CD4-positive, alpha-beta T cell (primary cell): ENCODE data around the gene BEGAIN. TPM values are rescaled to one million over a fixed set of nuclear protein-coding genes. Genes with fewer than 3 reads are reported as not detected.

Experiments used
- ATAC-seq: fragments of 200-7000 bp; cut with Tn5 transposase; one replicate; pipeline ENCODE4 v1.10.0; 2022; ENCODE audit warnings: mild to moderate bottlenecking; ENCODE audit not compliant: poor library complexity
- CTCF ChIA-PET: fragments of 350-600 bp; sonication (Branson Sonifier 250); formaldehyde crosslinking; loops from one replicate; lab custom pipeline; 2021; ENCODE audit warnings: antibody characterized with exemption, inconsistent platforms; lab: Charles Lee
- POLR2A ChIA-PET: fragments of 350-600 bp; sonication (Branson Sonifier 250); formaldehyde crosslinking; loops from one replicate; lab custom pipeline; 2021; ENCODE audit warnings: antibody characterized with exemption, inconsistent platforms; lab: Charles Lee
- DNase-seq, 14 experiments: peaks; one replicate each; pipeline ENCODE4 v3.0.0-alpha.2; 2013 to 2020; ENCODE audit warnings: mixed read lengths in 2 of 14
- H3K27ac ChIP-seq, 2 donors: one replicate each; pipeline versions ENCODE4 v1.5.1 to v1.7.0; 2013; ENCODE audit warnings: low read length in 2 of 2, low read depth in 1 of 2, mild to moderate bottlenecking in 1 of 2
- H3K27me3 ChIP-seq, 2 experiments: 1 replicate in 1 of 2; 2 replicates in 1 of 2; pipeline versions ENCODE4 v1.6.1 to v1.7.0; 2013; ENCODE audit warnings: low read length in 2 of 2, control low read depth in 1 of 2, mild to moderate bottlenecking in 1 of 2, moderate library complexity in 1 of 2; ENCODE audit not compliant: insufficient read depth in 2 of 2, control insufficient read depth in 1 of 2
- H3K36me3 ChIP-seq: one replicate; pipeline ENCODE4 v1.6.1; 2013; ENCODE audit warnings: low read length, control low read depth; ENCODE audit not compliant: insufficient read depth
- H3K4me1 ChIP-seq: one replicate; pipeline ENCODE4 v1.6.1; 2013; ENCODE audit warnings: low read length, control low read depth; ENCODE audit not compliant: insufficient read depth
- H3K4me3 ChIP-seq: one replicate; pipeline ENCODE4 v1.5.1; 2013; ENCODE audit warnings: mild to moderate bottlenecking, low read length, moderate library complexity
- H3K9me3 ChIP-seq, 2 experiments: 1 replicate in 1 of 2; 2 replicates in 1 of 2; pipeline versions ENCODE4 v1.6.1 to v1.7.0; 2013; ENCODE audit warnings: low read length in 2 of 2, mild to moderate bottlenecking in 2 of 2, control low read depth in 1 of 2, moderate library complexity in 1 of 2; ENCODE audit not compliant: control insufficient read depth in 1 of 2, insufficient read depth in 1 of 2
- H3K27ac Mint-ChIP-seq: one replicate; pipeline ENCODE4 v1.8.0; 2020; ENCODE audit warnings: mixed read lengths
- H3K27me3 Mint-ChIP-seq: one replicate; pipeline ENCODE4 v1.8.0; 2021; ENCODE audit warnings: mixed read lengths
- H3K36me3 Mint-ChIP-seq: one replicate; pipeline ENCODE4 v1.8.0; 2021; ENCODE audit warnings: low read depth, mixed read lengths
- H3K4me1 Mint-ChIP-seq: one replicate; pipeline ENCODE4 v1.8.0; 2021; ENCODE audit warnings: low read depth, mixed read lengths
- H3K4me3 Mint-ChIP-seq: one replicate; pipeline ENCODE4 v1.8.0; 2020; ENCODE audit warnings: mild to moderate bottlenecking, mixed read lengths
- H3K9me3 Mint-ChIP-seq: one replicate; pipeline ENCODE4 v1.8.0; 2020; ENCODE audit warnings: mixed read lengths
- CTCF ChIP-seq: fragments of 200-600 bp; IDR thresholded peaks from one replicate; pipeline ENCODE4 v1.8.0; 2022; ENCODE audit warnings: antibody characterized with exemption, mild to moderate bottlenecking
- intact Hi-C, 2 experiments: fragments of 100-400 bp; cut with DNase I in 1 of 2; cut with micrococcal nuclease in 1 of 2; formaldehyde crosslinking; loops; one replicate each; pipeline versions ENCODE4 v1.15.1 to v1.9.0; 2023 to 2025; cut with DNase I, micrococcal nuclease
- total RNA-seq, 174 experiments: library from RNA in 2 of 174; stranded (reverse) in 2 of 174; gene quantifications; one replicate each; pipeline ENCODE4 v1.2.3 and lab custom pipeline; 2021 to 2026

BEGAIN gene
- total RNA-seq, 2 experiments from 2014 or later, result 1.5 to 2.0 TPM

- Mint-ChIP-seq H3K4me3 (no peak overlapping the region), H3K36me3 (no peaks in the 10 kb centered on the region), H3K27me3 (no peaks in the 10 kb centered on the region), H3K9me3 (no peaks in the 10 kb centered on the region), H3K27ac (no peak overlapping the region), H3K4me1 (no peaks in the 10 kb centered on the region)
- CTCF ChIA-PET, result no interaction called here
- no peak for TF ChIP-seq CTCF
- intact Hi-C loops, result no loop called here
- H3K9me3 ChIP-seq, result no peaks in the 10 kb centered on the region
- no peak overlapping the region for H3K27ac ChIP-seq
- ATAC-seq, result no peak
- H3K27me3 ChIP-seq, result no peaks in the 10 kb centered on the region
- POLR2A ChIA-PET, result no interaction called here
- no peak for DNase-seq
- no peaks in the 10 kb centered on the region for H3K36me3 ChIP-seq
- H3K4me3 ChIP-seq, result no peak overlapping the region
- no peaks in the 10 kb centered on the region for H3K4me1 ChIP-seq
These were observed 8.7 kb downstream of the BEGAIN start for GRCh38 chr14:100578552-100578951.

DNA sequence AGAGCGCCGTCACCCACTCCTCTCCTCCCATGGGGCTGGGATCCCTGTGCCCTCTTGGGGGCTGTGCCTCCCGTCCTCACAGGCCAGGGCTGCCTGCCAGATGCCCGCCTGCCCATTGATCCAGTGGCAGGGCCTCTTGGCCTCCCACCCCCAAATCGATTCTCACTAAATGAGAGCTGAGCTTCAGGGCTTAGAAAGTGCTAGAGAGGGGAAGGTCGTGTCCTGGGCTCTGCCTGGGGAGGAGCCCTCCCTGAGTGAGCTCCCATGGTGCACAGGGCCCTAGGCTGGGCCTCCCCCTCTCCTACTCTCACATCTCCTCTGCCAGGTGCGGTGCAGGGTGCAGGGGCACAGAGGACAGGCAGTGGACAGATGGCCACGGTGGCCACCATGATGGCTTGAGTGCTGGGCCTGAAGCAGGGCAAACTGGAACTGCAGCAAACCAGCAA, 9.2 kb downstream of the BEGAIN start:
- Histone ChIP-seq H3K4me1 (peaks cover 4% of the 10 kb centered on the region), H3K4me3 (no peak overlapping the region), H3K27ac (no peak overlapping the region), H3K9me3 (no peaks in the 10 kb centered on the region), H3K36me3 (no peaks in the 10 kb centered on the region), H3K27me3 (no peaks in the 10 kb centered on the region)
- DNase-seq (no peak), ATAC-seq (no peak)
- Mint-ChIP-seq H3K4me1 (no peaks in the 10 kb centered on the region), H3K27ac (no peak overlapping the region), H3K9me3 (no peaks in the 10 kb centered on the region), H3K36me3 (no peaks in the 10 kb centered on the region), H3K27me3 (no peaks in the 10 kb centered on the region), H3K4me3 (no peak overlapping the region)
- intact Hi-C loops, result no loop called here
- TF ChIP-seq CTCF, result no peak
- ChIA-PET POLR2A (no interaction called here), CTCF (no interaction called here)

DNA sequence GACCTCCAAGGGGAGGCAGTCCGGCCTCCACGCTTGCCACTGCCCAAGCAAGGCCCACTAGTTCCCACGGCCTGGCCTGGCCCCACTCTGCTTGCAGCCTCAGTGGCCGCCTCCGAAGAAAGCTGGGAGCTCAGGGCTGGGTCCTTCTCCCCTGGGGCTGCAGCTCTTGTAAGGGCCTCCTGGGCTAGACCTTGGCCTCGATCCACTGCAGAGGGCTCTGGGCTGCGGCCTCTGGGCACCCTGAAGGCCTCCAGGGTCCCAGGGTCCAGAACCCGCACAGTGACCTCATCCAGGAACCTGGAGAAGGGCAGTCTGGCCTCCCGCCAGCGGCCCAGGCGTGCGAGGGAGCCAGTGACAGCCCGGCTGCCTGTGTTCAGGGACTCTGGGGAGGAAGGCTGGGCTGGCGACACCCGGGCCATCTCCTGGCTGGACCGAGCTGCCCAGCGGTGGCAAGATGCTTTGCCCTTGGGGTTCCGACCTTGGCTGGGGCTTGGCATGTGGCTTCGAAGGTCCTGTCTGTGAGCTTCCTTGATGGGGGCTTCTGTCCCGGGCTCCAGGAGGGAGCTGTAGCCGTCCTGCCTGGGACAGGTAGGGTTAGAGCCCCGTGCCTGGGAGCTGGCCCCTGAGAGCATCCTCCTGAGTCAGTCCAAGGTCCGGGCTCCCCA, 9.8 kb downstream of the BEGAIN start:
- no peaks in the 10 kb centered on the region for H3K36me3 ChIP-seq
- H3K4me1 Mint-ChIP-seq, result no peaks in the 10 kb centered on the region
- peaks cover 5% of the 10 kb centered on the region for H3K27me3 Mint-ChIP-seq
- no peak overlapping the region for H3K4me3 ChIP-seq
- no peak overlapping the region for H3K4me3 Mint-ChIP-seq
- H3K36me3 Mint-ChIP-seq, result no peaks in the 10 kb centered on the region
- ChIA-PET CTCF (no interaction called here), POLR2A (no interaction called here)
- no peaks in the 10 kb centered on the region for H3K27me3 ChIP-seq
- no peak overlapping the region for H3K27ac ChIP-seq
- DNase-seq (no peak), ATAC-seq (no peak)
- no peak overlapping the region for H3K27ac Mint-ChIP-seq
- TF ChIP-seq CTCF, result no peak
- no peaks in the 10 kb centered on the region for H3K9me3 Mint-ChIP-seq
- peaks cover 9% of the 10 kb centered on the region for H3K4me1 ChIP-seq
- no peaks in the 10 kb centered on the region for H3K9me3 ChIP-seq
- intact Hi-C loops, result no loop called here
